Left ventricle myocardium inferior (tissue), 1 donor: ENCODE measurements around the gene TRIM9. TPM values are rescaled to one million over a fixed set of nuclear protein-coding genes. Genes with fewer than 3 reads are reported as not detected.

Source experiments
- DNase-seq: peaks from one replicate; pipeline ENCODE4 v3.0.0-alpha.2; 2020
- H3K27ac ChIP-seq: fragments of 200-600 bp; replicated peaks from 2 replicates; pipeline ENCODE4 v1.8.0; 2021
- H3K27me3 ChIP-seq: fragments of 200-600 bp; 2 replicates; pipeline ENCODE4 v1.8.0; 2021; ENCODE audit warnings: low read depth
- H3K36me3 ChIP-seq: fragments of 200-600 bp; 2 replicates; pipeline ENCODE4 v1.8.0; 2021
- H3K4me1 ChIP-seq: fragments of 200-600 bp; 2 replicates; pipeline ENCODE4 v1.8.0; 2021
- H3K4me3 ChIP-seq: fragments of 200-600 bp; 2 replicates; pipeline ENCODE4 v1.8.0; 2021; ENCODE audit warnings: mild to moderate bottlenecking, moderate library complexity
- H3K9me3 ChIP-seq: fragments of 200-600 bp; replicated peaks from 2 replicates; pipeline ENCODE4 v1.8.0; 2021
- intact Hi-C: fragments of 100-400 bp; cut with micrococcal nuclease; formaldehyde crosslinking; loops from one replicate; pipeline ENCODE4 v1.11.0; 2022
- total RNA-seq: library from RNA; stranded (reverse); fragmentation: NEBNext Ultra II Directional; extraction: Animal tissue kit (Norgen Biotek cat#: 25700); gene quantifications from one replicate; pipeline ENCODE4 v1.2.1, GENCODE V29; 2021
- TF ChIP-seq, protein P1 (sequence below): fragments of 200-600 bp; IDR thresholded peaks from 2 replicates; pipeline ENCODE4 v1.8.0; 2021; ENCODE audit warnings: antibody characterized with exemption, mild to moderate bottlenecking, borderline replicate concordance
- donor health status: DM: no; HTN: yes; CAD: no; lungs with severe emphysema.

The TRIM9 gene
- total RNA-seq, 1 donor from 2014 or later: 0.27 TPM

DNA sequence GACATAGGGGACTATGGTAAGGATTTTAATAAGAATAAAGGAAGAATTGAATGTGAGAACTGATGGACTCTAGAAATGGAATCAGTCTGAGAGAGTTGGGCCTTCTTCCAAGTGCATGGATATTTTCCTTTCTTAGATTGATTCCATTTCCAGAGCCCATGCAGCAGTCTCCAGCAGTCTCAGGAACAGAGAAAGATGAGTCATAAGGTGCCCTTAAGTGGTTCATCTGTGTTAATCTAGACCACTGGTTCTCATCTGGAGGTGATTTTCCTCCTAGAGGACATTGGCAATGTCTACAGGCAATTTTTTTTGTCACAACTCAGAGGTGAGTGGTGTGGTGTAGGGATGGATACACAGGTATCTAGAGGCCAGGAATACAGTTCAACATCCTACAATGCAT, 25.9 kb downstream of the TRIM9 start:
- H3K36me3 ChIP-seq: no peaks in the 10 kb centered on the region
- TF ChIP-seq, protein P1, sequence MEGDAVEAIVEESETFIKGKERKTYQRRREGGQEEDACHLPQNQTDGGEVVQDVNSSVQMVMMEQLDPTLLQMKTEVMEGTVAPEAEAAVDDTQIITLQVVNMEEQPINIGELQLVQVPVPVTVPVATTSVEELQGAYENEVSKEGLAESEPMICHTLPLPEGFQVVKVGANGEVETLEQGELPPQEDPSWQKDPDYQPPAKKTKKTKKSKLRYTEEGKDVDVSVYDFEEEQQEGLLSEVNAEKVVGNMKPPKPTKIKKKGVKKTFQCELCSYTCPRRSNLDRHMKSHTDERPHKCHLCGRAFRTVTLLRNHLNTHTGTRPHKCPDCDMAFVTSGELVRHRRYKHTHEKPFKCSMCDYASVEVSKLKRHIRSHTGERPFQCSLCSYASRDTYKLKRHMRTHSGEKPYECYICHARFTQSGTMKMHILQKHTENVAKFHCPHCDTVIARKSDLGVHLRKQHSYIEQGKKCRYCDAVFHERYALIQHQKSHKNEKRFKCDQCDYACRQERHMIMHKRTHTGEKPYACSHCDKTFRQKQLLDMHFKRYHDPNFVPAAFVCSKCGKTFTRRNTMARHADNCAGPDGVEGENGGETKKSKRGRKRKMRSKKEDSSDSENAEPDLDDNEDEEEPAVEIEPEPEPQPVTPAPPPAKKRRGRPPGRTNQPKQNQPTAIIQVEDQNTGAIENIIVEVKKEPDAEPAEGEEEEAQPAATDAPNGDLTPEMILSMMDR: no peak
- H3K4me1 ChIP-seq: no peaks in the 10 kb centered on the region
- H3K27me3 ChIP-seq: no peaks in the 10 kb centered on the region
- no peak overlapping the region for H3K4me3 ChIP-seq
- H3K27ac ChIP-seq: no peak overlapping the region
- H3K9me3 ChIP-seq: peaks cover 23% of the 10 kb centered on the region
- no peak for DNase-seq
- intact Hi-C loops: no loop called here

DNA sequence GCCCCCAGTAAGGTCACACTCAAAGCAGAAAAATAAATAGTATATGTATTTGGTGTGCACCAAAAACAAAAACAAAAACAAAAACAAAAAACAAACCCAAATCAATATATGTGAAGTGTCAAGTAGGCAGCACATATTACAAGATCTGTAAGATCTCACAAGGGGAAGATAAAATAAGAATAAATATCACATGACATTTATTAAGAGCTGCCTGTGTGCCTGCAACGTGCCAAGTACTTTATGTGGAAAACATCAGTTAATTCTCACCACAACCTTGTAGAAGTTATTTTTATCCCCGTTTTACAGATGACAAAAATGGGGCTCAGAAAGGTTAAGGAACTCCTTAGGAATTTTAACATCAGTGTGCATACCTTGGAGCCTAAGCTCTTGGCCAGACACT, 26.6 kb downstream of the TRIM9 start:
- TF ChIP-seq, protein P1: no peak
- intact Hi-C loops: no loop called here

DNA sequence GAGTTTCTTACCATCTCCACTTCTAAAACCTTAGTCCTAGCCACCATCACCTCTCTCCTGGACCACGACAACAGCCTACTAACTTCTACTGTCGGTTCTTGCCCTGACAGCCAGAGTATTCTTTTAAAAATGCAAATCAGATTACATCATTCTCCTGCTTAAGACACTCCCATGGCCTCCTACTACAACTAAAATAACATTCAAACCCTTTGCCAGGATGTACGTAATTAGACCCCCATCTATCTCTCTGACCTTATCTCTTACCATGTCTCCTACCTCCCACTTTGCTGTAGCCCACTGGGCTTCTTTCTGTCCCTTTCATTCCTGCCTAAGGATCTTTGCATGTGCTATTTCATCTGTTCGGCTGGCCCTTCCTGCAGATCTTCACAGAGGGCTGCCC, 27.6 kb downstream of the TRIM9 start:
- Histone ChIP-seq H3K27me3 (no peaks in the 10 kb centered on the region), H3K4me3 (no peak overlapping the region), H3K9me3 (peaks cover 30% of the 10 kb centered on the region), H3K36me3 (no peaks in the 10 kb centered on the region), H3K4me1 (no peaks in the 10 kb centered on the region), H3K27ac (no peak overlapping the region)
- DNase-seq: no peak
- intact Hi-C loops: no loop called here
- TF ChIP-seq, protein P1: no peak

More for the DNA sequence above, 26.6 kb downstream of the TRIM9 start:
- Histone ChIP-seq H3K27ac (no peak overlapping the region), H3K36me3 (no peaks in the 10 kb centered on the region), H3K27me3 (no peaks in the 10 kb centered on the region), H3K4me3 (no peak overlapping the region), H3K4me1 (no peaks in the 10 kb centered on the region), H3K9me3 (peaks cover 24% of the 10 kb centered on the region)
- DNase-seq: no peak

DNA sequence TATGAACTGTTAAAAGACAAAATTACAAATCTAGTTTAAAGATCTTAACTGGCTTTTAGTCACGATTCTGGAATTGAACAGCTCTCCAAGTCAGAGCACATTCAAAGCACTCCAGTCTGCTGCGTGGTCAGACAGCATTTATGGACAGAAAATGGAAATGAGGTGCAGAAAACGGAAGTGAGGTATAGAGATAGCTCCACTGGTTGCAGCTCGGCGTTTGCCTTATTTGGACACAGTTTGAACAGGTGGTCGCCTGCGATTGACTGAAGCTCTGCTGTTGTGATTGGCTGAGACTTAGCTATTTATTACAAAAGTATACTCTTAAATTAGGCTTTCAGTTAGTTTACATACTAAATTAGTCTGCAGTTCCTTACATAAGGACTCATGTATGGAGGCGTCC, 28.3 kb downstream of the TRIM9 start:
- no peak for DNase-seq
- no peaks in the 10 kb centered on the region for H3K4me1 ChIP-seq
- no peak overlapping the region for H3K4me3 ChIP-seq
- TF ChIP-seq, protein P1: no peak
- no peaks in the 10 kb centered on the region for H3K36me3 ChIP-seq
- H3K9me3 ChIP-seq: peaks cover 37% of the 10 kb centered on the region
- H3K27me3 ChIP-seq: no peaks in the 10 kb centered on the region
- intact Hi-C loops: no loop called here
- no peak overlapping the region for H3K27ac ChIP-seq

DNA sequence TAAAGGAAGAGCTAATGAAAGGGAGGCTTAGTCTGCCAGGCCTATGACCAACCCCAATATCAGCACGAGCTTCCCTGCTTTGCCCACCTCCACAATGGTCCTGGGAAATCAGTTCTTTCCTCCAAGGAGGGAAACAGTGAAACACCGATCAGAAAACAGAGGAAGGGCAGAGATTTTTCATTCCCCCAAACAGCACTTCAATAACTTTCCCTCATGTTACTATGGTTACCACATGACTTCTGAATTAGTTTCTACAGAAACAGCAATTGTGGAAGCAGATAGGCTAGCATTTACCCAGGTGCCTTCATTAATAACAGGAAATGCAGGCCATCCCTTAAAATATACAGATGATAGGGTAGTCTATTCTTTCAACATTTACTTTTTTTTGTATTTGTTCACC, 35.9 kb downstream of the TRIM9 start:
- intact Hi-C loops: no loop called here
- TF ChIP-seq, protein P1: no peak
- Histone ChIP-seq H3K4me3 (no peak overlapping the region), H3K36me3 (no peaks in the 10 kb centered on the region), H3K4me1 (no peaks in the 10 kb centered on the region), H3K27ac (no peak overlapping the region), H3K27me3 (no peaks in the 10 kb centered on the region), H3K9me3 (peaks cover 23% of the 10 kb centered on the region)
- DNase-seq: no peak

DNA sequence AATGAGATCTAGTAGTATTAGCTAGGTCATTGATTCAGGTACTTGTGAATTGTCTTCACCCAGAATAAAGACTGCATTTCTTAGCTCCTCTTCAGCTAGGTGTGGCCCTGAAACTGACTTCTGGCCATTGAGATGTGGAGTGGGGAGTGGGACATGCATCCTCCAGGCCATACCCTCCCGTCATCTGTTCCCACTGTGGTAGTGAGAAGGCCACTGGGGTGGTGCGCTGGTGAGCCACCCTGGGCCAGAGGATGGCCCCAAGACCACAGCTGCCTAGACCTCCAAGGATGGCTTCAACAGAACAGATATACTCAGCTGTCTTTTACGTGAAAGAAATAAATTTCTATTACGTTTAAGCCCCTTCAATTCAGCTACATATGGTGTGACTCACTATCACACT, 36.5 kb downstream of the TRIM9 start:
- no peaks in the 10 kb centered on the region for H3K4me1 ChIP-seq
- H3K36me3 ChIP-seq: no peaks in the 10 kb centered on the region
- DNase-seq: no peak
- intact Hi-C loops: no loop called here
- H3K9me3 ChIP-seq: peaks cover 19% of the 10 kb centered on the region
- H3K27ac ChIP-seq: no peak overlapping the region
- no peaks in the 10 kb centered on the region for H3K27me3 ChIP-seq
- no peak overlapping the region for H3K4me3 ChIP-seq
- TF ChIP-seq, protein P1: no peak
